ENCODE measurements around the gene POMP.

DNA sequence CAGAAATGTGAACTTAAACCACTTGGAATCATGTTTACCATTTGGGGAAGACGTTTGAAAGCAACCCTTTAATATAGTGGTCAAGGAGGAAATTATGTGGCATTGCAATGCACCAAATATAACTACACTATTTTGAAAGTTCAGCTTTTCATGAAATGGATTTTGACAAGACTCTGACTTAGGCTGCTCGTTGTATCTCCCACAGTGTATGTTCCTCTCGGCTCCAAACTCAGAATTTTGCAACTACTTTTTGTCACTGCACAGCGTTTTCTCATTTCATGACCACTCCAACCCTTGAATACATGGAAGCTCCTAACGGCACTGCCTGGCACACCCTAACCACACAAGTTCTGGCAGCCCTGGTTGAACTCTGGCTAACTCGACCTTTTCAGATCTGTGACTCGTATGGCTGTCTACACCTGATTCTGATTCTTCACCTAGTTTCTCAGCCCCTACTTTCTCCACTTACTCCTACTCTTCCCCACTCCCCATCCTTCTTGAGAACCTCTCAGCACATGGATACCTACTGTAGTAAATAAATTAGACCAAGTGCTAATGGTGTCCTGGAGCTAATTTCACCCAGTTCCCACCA is 7.0 kb upstream of the POMP start:
- TF ChIP-seq, protein P1, sequence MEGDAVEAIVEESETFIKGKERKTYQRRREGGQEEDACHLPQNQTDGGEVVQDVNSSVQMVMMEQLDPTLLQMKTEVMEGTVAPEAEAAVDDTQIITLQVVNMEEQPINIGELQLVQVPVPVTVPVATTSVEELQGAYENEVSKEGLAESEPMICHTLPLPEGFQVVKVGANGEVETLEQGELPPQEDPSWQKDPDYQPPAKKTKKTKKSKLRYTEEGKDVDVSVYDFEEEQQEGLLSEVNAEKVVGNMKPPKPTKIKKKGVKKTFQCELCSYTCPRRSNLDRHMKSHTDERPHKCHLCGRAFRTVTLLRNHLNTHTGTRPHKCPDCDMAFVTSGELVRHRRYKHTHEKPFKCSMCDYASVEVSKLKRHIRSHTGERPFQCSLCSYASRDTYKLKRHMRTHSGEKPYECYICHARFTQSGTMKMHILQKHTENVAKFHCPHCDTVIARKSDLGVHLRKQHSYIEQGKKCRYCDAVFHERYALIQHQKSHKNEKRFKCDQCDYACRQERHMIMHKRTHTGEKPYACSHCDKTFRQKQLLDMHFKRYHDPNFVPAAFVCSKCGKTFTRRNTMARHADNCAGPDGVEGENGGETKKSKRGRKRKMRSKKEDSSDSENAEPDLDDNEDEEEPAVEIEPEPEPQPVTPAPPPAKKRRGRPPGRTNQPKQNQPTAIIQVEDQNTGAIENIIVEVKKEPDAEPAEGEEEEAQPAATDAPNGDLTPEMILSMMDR (IDR thresholded peaks at IDR 0.05 in 2 of 3, conservative IDR thresholded peaks at IDR 0.05 in 1 of 3; ENCODE audit: borderline replicate concordance in 1 of 3, insufficient read depth in 1 of 3, low read depth in 2 of 3, low read length in 2 of 3), result no peak
- no peak for TF ChIP-seq POLR2A (IDR thresholded peaks at IDR 0.05; ENCODE audit: borderline replicate concordance, extremely low read depth, insufficient read depth, insufficient read length)
- TF ChIP-seq EGR1 (IDR thresholded peaks at IDR 0.05; ENCODE audit: low read depth), result no peak
- TF ChIP-seq EZH2phosphoT487 (IDR thresholded peaks at IDR 0.05; ENCODE audit: borderline replicate concordance), result no peak
- TF ChIP-seq ZNF274 (IDR thresholded peaks at IDR 0.05; ENCODE audit: low read depth, low read length), result no peak
- no peak for TF ChIP-seq POLR2AphosphoS5 (IDR thresholded peaks at IDR 0.05; ENCODE audit: low read depth, low read length)
- TF ChIP-seq, protein P2, sequence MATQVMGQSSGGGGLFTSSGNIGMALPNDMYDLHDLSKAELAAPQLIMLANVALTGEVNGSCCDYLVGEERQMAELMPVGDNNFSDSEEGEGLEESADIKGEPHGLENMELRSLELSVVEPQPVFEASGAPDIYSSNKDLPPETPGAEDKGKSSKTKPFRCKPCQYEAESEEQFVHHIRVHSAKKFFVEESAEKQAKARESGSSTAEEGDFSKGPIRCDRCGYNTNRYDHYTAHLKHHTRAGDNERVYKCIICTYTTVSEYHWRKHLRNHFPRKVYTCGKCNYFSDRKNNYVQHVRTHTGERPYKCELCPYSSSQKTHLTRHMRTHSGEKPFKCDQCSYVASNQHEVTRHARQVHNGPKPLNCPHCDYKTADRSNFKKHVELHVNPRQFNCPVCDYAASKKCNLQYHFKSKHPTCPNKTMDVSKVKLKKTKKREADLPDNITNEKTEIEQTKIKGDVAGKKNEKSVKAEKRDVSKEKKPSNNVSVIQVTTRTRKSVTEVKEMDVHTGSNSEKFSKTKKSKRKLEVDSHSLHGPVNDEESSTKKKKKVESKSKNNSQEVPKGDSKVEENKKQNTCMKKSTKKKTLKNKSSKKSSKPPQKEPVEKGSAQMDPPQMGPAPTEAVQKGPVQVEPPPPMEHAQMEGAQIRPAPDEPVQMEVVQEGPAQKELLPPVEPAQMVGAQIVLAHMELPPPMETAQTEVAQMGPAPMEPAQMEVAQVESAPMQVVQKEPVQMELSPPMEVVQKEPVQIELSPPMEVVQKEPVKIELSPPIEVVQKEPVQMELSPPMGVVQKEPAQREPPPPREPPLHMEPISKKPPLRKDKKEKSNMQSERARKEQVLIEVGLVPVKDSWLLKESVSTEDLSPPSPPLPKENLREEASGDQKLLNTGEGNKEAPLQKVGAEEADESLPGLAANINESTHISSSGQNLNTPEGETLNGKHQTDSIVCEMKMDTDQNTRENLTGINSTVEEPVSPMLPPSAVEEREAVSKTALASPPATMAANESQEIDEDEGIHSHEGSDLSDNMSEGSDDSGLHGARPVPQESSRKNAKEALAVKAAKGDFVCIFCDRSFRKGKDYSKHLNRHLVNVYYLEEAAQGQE (IDR thresholded peaks at IDR 0.05; ENCODE audit: low read depth), result no peak
- TF ChIP-seq SRF (IDR thresholded peaks at IDR 0.05; ENCODE audit: low read depth), result no peak
- TF ChIP-seq EZH2 (IDR thresholded peaks at IDR 0.05), result no peak
- TF ChIP-seq, protein P3, sequence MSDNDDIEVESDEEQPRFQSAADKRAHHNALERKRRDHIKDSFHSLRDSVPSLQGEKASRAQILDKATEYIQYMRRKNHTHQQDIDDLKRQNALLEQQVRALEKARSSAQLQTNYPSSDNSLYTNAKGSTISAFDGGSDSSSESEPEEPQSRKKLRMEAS (IDR thresholded peaks at IDR 0.05), result no peak
- TF ChIP-seq SIN3A (IDR thresholded peaks at IDR 0.05; ENCODE audit: low read depth), result no peak
- TF ChIP-seq TCF7L2 (IDR thresholded peaks at IDR 0.05; ENCODE audit: borderline replicate concordance, extremely low read depth, insufficient read depth, insufficient read length), result no peak
- TF ChIP-seq RAD21 (IDR thresholded peaks at IDR 0.05; ENCODE audit: low read depth), result no peak

Measured in HCT116 (cell line).